ENCODE results near the gene CTNNBL1.

CTNNBL1 gene

DNA sequence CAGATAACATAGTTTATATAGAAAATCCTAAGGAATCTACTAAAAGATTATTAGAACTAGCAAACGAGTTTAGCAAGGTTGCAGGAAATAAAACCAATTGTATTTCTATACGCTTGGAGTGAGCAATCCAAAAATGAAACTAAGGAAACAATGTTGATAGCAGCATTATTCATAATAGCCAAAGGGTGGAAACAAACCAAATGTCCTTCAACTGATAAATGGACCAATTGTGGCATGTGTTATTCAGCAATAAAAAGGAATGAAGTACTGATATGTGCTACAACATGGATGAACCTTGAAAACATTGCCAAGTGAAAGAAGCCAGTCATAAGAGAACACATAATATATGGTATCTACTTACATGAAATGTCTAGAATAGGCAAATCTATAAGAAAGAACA lies 108.1 kb downstream of the CTNNBL1 start:
- peaks cover 19% of the 10 kb centered on the region for H3K36me3 ChIP-seq

DNA sequence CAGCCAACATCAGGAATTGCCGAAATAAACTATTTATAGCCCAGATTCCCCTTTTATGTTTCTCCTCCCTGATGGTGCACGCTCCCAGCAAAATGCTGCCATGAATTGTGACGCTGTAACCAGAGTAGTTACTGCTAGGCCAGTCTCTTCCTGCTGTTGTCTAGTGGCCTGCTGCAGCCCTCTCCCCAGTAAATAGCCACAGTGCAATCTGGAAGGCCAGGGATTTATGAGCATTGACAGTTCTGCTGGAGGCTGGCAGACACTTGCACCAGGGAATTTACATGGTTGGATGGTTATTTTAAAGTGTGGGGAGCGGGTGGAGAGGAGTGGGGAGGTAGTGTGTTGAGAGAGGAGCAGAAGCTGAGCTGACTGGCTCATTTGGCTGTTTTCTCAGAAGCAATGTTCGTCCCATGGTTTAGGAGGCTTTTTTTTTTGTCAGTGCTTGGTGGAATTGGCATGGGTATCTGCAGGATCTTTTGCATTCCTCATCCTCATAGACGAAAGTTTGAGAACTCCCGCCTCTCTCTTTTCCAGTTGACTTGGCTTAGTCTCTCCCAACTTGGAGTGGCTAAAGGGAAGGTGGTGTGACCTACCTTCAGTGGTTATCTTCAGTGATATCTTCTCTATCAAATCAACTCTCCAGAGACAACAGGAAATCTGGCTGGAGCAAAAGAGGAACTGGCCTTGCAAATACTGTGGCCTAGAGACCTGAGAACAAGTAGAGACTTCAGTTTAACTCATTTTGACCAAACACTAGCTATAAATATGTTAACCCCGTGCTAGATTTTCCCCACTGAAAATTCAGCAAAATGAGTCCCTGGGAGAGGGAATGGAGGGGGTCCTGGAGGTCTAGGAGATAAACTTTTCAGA lies 109.8 kb downstream of the CTNNBL1 start:
- no peaks in the 10 kb centered on the region for H3K27me3 ChIP-seq (ENCODE audit: insufficient read depth, low read depth, severe bottlenecking)
- H3K27ac ChIP-seq = no peak overlapping the region
- no peak for DNase-seq
- no peak overlapping the region for H3K4me3 ChIP-seq (ENCODE audit: low read depth, low read length)
- peaks cover 21% of the 10 kb centered on the region for H3K36me3 ChIP-seq
- TF ChIP-seq, protein P1, sequence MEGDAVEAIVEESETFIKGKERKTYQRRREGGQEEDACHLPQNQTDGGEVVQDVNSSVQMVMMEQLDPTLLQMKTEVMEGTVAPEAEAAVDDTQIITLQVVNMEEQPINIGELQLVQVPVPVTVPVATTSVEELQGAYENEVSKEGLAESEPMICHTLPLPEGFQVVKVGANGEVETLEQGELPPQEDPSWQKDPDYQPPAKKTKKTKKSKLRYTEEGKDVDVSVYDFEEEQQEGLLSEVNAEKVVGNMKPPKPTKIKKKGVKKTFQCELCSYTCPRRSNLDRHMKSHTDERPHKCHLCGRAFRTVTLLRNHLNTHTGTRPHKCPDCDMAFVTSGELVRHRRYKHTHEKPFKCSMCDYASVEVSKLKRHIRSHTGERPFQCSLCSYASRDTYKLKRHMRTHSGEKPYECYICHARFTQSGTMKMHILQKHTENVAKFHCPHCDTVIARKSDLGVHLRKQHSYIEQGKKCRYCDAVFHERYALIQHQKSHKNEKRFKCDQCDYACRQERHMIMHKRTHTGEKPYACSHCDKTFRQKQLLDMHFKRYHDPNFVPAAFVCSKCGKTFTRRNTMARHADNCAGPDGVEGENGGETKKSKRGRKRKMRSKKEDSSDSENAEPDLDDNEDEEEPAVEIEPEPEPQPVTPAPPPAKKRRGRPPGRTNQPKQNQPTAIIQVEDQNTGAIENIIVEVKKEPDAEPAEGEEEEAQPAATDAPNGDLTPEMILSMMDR (IDR thresholded peaks at IDR 0.05; ENCODE audit: low read depth, low read length) = no peak
- no peaks in the 10 kb centered on the region for H3K9me3 ChIP-seq (ENCODE audit: severe bottlenecking)

More for the DNA sequence above, 108.1 kb downstream of the CTNNBL1 start:
- Histone ChIP-seq H3K9me3 (ENCODE audit: severe bottlenecking) (no peaks in the 10 kb centered on the region), H3K4me3 (ENCODE audit: low read depth, low read length) (no peak overlapping the region), H3K27ac (no peak overlapping the region), H3K27me3 (ENCODE audit: insufficient read depth, low read depth, severe bottlenecking) (no peaks in the 10 kb centered on the region)
- TF ChIP-seq, protein P1 (IDR thresholded peaks at IDR 0.05; ENCODE audit: low read depth, low read length) = no peak
- DNase-seq = no peak

DNA sequence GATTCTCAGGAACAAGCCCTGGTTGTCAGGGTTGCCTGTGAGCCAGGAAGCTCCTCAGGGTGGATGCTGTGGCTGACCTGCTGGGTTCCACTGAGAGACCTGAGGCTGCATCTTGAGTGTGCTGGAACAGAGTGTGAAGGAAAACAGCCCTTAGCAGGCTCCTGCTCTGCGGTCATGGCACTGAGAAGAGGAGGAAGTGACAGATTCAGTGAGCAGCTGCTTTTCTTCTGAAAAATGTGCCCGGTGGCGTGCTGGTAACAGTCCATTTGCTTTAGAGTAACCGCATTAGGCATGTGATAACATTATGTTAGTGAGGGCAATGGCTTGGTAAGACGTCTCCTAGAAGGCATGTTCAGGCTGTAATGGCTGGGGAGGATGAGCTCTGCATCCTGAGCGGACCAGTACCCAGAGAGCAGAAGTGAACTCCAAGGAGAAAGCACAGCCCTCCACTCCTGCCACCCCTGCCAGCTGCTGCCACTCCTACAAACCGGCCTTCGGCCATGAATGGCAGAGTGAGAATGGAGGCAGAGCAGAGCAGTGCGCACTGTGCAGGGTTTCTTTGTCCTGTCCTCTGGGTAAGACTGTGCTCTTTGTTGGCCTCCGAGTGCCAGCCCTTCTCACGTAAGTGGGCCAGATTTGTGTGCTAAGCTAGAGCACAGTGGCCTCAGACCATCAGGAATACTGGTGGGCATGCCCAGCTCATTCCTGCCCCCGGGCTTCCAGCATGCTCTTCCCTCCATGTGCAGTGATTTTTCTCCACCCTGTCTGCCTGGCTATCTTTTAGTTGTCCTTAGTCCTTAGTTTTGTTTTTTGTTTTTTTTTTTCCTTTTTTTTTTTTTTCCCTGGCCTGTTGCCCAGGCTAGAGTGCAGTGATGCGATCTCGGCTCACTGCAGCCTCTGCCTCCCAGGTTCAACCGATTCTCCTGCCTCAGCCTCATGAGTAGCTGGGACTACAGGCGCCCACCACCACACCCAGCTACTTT lies 111.0 kb downstream of the CTNNBL1 start:
- TF ChIP-seq, protein P1 (IDR thresholded peaks at IDR 0.05; ENCODE audit: low read depth, low read length) = no peak
- no peak overlapping the region for H3K4me3 ChIP-seq (ENCODE audit: low read depth, low read length)
- H3K36me3 ChIP-seq = peaks cover 25% of the 10 kb centered on the region
- no peaks in the 10 kb centered on the region for H3K9me3 ChIP-seq (ENCODE audit: severe bottlenecking)
- no peak for DNase-seq
- H3K27me3 ChIP-seq (ENCODE audit: insufficient read depth, low read depth, severe bottlenecking) = no peaks in the 10 kb centered on the region
- no peak overlapping the region for H3K27ac ChIP-seq

DNA sequence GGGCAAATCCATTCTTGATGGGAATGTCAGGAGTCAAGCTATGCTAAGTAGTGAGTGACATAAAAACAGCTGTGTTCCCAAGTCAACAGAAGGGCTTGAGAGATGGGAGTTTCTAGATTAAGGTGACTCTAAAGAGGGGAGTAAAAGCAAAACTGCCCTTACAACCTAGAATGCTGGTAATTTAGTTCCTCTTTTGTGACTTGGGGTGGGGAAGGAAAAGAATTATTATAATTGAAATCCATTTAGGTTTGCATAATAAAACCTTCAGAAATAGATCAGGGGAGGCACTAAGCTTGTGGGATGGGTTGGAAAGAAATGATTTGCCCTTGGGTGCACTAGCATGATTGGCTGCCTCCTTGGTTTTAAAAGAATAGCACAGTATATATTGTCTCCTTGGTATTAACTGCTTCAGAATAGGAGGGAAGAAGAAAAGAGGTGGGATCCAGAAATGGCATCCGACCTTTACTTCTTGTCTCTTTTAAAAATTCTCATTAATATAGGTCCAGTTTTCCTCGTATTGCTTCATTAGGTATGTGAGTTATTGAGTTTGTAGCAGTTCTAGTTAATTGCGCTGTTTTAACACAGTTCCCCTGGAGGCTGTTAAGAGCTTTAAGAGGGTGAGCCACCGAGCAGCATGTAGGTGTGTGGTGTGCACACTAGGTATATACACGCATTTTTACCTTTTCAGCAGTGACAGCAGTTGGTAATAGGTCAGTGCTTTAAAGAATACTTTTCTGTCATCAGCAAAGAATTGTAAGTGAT lies 113.8 kb downstream of the CTNNBL1 start:
- Histone ChIP-seq H3K27ac (no peak overlapping the region), H3K9me3 (ENCODE audit: severe bottlenecking) (no peaks in the 10 kb centered on the region), H3K36me3 (peaks cover 25% of the 10 kb centered on the region), H3K27me3 (ENCODE audit: insufficient read depth, low read depth, severe bottlenecking) (no peaks in the 10 kb centered on the region), H3K4me3 (ENCODE audit: low read depth, low read length) (no peak overlapping the region)
- TF ChIP-seq, protein P1 (IDR thresholded peaks at IDR 0.05; ENCODE audit: low read depth, low read length) = no peak
- DNase-seq = no peak

DNA sequence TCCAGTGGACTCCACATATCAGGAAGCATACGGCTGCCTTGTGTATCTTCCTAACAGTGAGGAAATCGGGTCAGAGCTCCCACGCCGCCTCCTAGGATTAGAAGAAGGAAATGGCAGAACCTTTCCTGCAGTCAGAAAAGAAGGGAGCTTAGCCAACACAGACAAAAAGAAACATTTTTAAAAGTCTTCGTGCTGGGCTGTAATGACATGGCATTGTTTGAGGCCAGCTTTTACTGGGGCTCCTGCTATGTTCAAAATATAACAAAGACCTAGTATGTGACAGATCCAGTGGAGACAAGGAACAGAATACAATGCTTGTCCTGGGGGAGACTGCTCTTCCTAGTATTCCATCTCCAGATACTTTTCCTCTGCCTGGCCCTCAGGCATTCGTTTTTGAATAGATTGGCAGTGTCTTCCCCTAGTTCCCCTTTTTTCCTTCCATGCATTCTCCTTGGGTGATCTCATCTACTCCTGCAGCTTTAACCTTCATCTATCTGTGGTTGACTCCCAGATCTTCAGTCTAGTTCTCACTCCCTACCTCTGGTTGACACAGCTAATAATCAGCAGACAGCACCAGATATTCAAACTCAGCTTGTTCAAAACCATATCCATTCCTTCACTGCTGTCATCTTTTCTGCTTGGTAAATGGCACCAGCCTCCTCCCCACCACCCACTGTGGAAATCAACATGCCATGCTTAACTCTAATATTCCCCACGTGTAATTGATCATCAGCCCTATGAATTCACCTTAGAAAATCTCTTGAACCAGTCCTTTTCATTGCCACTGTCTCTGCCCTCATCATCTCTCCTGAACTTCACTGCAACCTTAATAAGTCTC lies 114.6 kb downstream of the CTNNBL1 start:
- Histone ChIP-seq H3K4me3 (ENCODE audit: low read depth, low read length) (no peak overlapping the region), H3K9me3 (ENCODE audit: severe bottlenecking) (no peaks in the 10 kb centered on the region), H3K27ac (no peak overlapping the region), H3K36me3 (peaks cover 23% of the 10 kb centered on the region), H3K27me3 (ENCODE audit: insufficient read depth, low read depth, severe bottlenecking) (no peaks in the 10 kb centered on the region)
- TF ChIP-seq, protein P1 (IDR thresholded peaks at IDR 0.05; ENCODE audit: low read depth, low read length) = no peak
- no peak for DNase-seq

Measured in WERI-Rb-1 (cell line).